ENCODE data around the gene GRK5. TPM values are rescaled to one million over a fixed set of nuclear protein-coding genes. Genes with fewer than 3 reads are reported as not detected.

The GRK5 gene
- total RNA-seq, 1 experiment from 2014 or later = 2.3 TPM

DNA sequence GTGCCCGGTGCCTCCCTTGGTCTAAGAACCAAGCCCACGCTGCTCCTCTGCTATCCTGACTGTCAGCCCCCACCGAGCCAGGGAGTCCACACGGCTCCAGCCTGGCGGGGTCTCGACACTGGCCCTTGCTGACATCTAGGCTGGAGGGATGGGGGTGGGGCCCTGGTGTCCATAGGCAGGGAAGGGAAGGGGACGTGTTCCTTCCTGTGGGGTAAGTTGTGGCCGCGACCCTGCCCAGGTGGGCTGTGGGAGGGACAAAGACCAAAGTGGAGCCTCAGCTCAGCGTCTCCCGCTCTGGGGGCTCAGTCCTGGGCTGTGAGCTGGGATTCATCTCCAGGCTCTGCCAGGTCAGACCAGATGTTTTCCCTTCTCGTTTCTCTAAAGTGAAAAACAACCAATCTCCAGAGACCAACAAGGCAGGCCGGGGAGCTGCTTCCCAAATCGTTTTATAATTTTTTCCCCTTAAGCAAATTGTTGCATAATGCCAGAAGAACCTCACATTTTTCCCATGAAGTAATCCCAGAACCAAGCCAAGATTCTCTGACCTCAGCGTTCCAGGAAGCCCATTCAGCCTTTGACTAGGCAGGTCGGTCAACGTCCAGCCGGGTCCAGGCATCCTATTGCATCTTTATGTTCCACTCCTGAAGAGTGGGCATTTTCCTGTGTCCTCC is 233.9 kb downstream of the GRK5 start:
- Mint-ChIP-seq H3K4me3 (no peak overlapping the region), H3K27me3 (ENCODE audit: low read depth) (no peaks in the 10 kb centered on the region; the same call in 1 of the 2 replicates), H3K27ac (no peak overlapping the region), H3K36me3 (no peaks in the 10 kb centered on the region), H3K9me3 (peaks cover 4% of the 10 kb centered on the region), H3K4me1 (no peaks in the 10 kb centered on the region)
- ATAC-seq = no peak
- ChIA-PET POLR2A (no interaction called here), CTCF (interaction anchor here (1.6 to 6.5 kb wide), 3 partner anchors 232 to 242 kb away, joined by 4 to 95 read pairs (median 13); partner anchors contain the start of gene GRK5)
- no peak for TF ChIP-seq NR2C2 (CRISPR knock-in tag; IDR thresholded peaks at IDR 0.05)
- no peak for TF ChIP-seq TP53 (CRISPR knock-in tag; IDR thresholded peaks at IDR 0.05)
- TF ChIP-seq, protein P1, sequence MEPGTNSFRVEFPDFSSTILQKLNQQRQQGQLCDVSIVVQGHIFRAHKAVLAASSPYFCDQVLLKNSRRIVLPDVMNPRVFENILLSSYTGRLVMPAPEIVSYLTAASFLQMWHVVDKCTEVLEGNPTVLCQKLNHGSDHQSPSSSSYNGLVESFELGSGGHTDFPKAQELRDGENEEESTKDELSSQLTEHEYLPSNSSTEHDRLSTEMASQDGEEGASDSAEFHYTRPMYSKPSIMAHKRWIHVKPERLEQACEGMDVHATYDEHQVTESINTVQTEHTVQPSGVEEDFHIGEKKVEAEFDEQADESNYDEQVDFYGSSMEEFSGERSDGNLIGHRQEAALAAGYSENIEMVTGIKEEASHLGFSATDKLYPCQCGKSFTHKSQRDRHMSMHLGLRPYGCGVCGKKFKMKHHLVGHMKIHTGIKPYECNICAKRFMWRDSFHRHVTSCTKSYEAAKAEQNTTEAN (CRISPR knock-in tag; IDR thresholded peaks at IDR 0.05) = no peak
- TF ChIP-seq, protein P2, sequence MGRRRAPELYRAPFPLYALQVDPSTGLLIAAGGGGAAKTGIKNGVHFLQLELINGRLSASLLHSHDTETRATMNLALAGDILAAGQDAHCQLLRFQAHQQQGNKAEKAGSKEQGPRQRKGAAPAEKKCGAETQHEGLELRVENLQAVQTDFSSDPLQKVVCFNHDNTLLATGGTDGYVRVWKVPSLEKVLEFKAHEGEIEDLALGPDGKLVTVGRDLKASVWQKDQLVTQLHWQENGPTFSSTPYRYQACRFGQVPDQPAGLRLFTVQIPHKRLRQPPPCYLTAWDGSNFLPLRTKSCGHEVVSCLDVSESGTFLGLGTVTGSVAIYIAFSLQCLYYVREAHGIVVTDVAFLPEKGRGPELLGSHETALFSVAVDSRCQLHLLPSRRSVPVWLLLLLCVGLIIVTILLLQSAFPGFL (CRISPR knock-in tag; IDR thresholded peaks at IDR 0.05; ENCODE audit: borderline replicate concordance) = no peak
- no peak for TF ChIP-seq CBFB (CRISPR knock-in tag; IDR thresholded peaks at IDR 0.05; ENCODE audit: low read depth)
- TF ChIP-seq EMX1 (CRISPR knock-in tag; IDR thresholded peaks at IDR 0.05) = no peak
- no peak for DNase-seq (ENCODE audit: low spot score)

DNA sequence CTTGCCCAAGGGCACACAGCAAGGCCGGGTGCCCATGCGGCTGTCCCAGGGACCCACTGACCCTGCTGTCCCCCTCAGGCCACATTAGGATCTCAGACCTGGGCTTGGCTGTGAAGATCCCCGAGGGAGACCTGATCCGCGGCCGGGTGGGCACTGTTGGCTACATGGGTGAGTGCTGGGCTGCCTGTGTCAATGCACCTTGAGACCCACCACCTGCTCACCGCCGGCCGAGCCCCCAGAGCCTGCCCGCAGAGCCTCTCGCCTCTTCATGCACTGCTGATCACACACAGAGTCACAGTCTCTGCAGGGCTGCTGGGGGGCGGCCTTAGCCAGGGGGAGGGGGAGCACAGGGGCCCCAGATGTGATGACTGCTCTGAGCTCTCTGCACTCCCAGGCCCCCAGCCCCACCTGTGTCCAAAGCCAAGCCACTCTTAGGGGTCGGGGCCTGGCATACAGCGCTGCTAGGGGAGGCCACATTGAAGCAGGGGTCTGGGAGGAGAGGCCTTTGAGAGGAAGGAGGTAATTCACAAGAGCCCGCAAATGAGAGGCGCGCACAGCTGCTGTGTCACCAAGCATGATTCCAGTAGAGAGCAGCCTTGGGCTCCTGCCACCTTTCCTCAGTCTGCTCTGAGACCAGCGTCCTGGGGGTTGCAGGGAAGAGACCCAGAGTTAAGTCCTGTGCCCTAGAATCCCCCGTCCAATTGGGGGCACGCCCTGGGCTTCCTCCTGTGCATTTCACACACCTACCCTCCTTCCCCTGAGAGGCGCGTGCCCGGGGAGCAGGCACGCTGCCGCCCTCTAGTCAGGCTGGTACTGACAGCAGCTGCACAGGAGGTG is 234.8 kb downstream of the GRK5 start:
- H3K27me3 Mint-ChIP-seq (ENCODE audit: low read depth) = no peaks in the 10 kb centered on the region; the same call in 1 of the 2 replicates
- ChIA-PET POLR2A (no interaction called here), CTCF (interaction anchor here (1.6 to 6.5 kb wide), 4 partner anchors 47 to 243 kb away, joined by 4 to 95 read pairs (median 10); partner anchors contain the start of gene GRK5)
- no peak overlapping the region for H3K4me3 Mint-ChIP-seq
- no peaks in the 10 kb centered on the region for H3K4me1 Mint-ChIP-seq
- H3K36me3 Mint-ChIP-seq = no peaks in the 10 kb centered on the region
- DNase-seq (ENCODE audit: low spot score) = no peak
- peaks cover 4% of the 10 kb centered on the region for H3K9me3 Mint-ChIP-seq
- TF ChIP-seq ZNF423 (CRISPR knock-in tag; IDR thresholded peaks at IDR 0.05) = no peak
- TF ChIP-seq, protein P3, sequence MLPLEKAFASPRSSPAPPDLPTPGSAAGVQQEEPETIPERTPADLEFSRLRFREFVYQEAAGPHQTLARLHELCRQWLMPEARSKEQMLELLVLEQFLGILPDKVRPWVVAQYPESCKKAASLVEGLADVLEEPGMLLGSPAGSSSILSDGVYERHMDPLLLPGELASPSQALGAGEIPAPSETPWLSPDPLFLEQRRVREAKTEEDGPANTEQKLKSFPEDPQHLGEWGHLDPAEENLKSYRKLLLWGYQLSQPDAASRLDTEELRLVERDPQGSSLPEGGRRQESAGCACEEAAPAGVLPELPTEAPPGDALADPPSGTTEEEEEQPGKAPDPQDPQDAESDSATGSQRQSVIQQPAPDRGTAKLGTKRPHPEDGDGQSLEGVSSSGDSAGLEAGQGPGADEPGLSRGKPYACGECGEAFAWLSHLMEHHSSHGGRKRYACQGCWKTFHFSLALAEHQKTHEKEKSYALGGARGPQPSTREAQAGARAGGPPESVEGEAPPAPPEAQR (CRISPR knock-in tag; IDR thresholded peaks at IDR 0.05) = no peak
- TF ChIP-seq RELA (CRISPR knock-in tag; IDR thresholded peaks at IDR 0.05; ENCODE audit: borderline replicate concordance) = no peak
- TF ChIP-seq SMAD4 (CRISPR knock-in tag; IDR thresholded peaks at IDR 0.05) = no peak
- TF ChIP-seq EMX1 (CRISPR knock-in tag; IDR thresholded peaks at IDR 0.05) = no peak
- no peak for ATAC-seq
- no peak overlapping the region for H3K27ac Mint-ChIP-seq

DNA sequence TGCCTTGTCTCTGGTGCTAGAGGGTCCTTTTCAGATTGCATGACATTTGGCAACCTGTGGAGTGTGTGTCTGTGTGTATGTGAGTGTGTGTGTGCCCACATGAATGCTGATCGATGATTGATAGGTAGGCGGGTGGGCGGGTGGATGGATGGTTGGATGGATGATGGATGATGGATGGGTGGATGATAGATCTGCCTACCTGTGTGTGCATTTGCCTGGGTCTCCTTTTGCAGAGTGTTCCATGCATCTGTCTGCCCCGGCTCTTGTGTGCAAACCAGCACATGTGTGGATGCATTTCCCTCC is 235.3 kb downstream of the GRK5 start:
- H3K4me1 Mint-ChIP-seq = peaks cover 3% of the 10 kb centered on the region; the same call in 1 of the 2 replicates
- ChIA-PET POLR2A (no interaction called here), CTCF (interaction anchor here (1.6 to 6.5 kb wide), 4 partner anchors 47 to 244 kb away, joined by 4 to 95 read pairs (median 10); partner anchors contain the start of gene GRK5)
- H3K27ac Mint-ChIP-seq = no peak overlapping the region
- H3K4me3 Mint-ChIP-seq = no peak overlapping the region
- no peak for DNase-seq (ENCODE audit: low spot score)
- H3K9me3 Mint-ChIP-seq = peaks cover 4% of the 10 kb centered on the region
- no peaks in the 10 kb centered on the region; the same call in 1 of the 2 replicates for H3K27me3 Mint-ChIP-seq (ENCODE audit: low read depth)
- no peak for ATAC-seq
- H3K36me3 Mint-ChIP-seq = no peaks in the 10 kb centered on the region
- TF ChIP-seq ETV6 (CRISPR knock-in tag; IDR thresholded peaks at IDR 0.05) (no peak), ZBTB21 (CRISPR knock-in tag; IDR thresholded peaks at IDR 0.05; ENCODE audit: borderline replicate concordance) (no peak), SP1 (CRISPR knock-in tag; conservative IDR thresholded peaks at IDR 0.05) (no peak), ZNF416 (CRISPR knock-in tag; IDR thresholded peaks at IDR 0.05) (no peak), NFATC4 (CRISPR knock-in tag; IDR thresholded peaks at IDR 0.05) (no peak), TP53 (CRISPR knock-in tag; IDR thresholded peaks at IDR 0.05) (no peak), EMX1 (CRISPR knock-in tag; IDR thresholded peaks at IDR 0.05) (no peak), CBFB (CRISPR knock-in tag; IDR thresholded peaks at IDR 0.05; ENCODE audit: low read depth) (no peak)
- TF ChIP-seq, protein P4, sequence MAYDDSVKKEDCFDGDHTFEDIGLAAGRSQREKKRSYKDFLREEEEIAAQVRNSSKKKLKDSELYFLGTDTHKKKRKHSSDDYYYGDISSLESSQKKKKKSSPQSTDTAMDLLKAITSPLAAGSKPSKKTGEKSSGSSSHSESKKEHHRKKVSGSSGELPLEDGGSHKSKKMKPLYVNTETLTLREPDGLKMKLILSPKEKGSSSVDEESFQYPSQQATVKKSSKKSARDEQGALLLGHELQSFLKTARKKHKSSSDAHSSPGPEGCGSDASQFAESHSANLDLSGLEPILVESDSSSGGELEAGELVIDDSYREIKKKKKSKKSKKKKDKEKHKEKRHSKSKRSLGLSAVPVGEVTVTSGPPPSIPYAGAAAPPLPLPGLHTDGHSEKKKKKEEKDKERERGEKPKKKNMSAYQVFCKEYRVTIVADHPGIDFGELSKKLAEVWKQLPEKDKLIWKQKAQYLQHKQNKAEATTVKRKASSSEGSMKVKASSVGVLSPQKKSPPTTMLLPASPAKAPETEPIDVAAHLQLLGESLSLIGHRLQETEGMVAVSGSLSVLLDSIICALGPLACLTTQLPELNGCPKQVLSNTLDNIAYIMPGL (CRISPR knock-in tag; IDR thresholded peaks at IDR 0.05) = no peak
- TF ChIP-seq, protein P5, sequence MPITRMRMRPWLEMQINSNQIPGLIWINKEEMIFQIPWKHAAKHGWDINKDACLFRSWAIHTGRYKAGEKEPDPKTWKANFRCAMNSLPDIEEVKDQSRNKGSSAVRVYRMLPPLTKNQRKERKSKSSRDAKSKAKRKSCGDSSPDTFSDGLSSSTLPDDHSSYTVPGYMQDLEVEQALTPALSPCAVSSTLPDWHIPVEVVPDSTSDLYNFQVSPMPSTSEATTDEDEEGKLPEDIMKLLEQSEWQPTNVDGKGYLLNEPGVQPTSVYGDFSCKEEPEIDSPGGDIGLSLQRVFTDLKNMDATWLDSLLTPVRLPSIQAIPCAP (CRISPR knock-in tag; IDR thresholded peaks at IDR 0.05) = no peak
- TF ChIP-seq, protein P6, sequence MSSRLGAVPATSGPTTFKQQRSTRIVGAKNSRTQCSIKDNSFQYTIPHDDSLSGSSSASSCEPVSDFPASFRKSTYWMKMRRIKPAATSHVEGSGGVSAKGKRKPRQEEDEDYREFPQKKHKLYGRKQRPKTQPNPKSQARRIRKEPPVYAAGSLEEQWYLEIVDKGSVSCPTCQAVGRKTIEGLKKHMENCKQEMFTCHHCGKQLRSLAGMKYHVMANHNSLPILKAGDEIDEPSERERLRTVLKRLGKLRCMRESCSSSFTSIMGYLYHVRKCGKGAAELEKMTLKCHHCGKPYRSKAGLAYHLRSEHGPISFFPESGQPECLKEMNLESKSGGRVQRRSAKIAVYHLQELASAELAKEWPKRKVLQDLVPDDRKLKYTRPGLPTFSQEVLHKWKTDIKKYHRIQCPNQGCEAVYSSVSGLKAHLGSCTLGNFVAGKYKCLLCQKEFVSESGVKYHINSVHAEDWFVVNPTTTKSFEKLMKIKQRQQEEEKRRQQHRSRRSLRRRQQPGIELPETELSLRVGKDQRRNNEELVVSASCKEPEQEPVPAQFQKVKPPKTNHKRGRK (CRISPR knock-in tag; IDR thresholded peaks at IDR 0.05; ENCODE audit: borderline replicate concordance) = no peak
- TF ChIP-seq, protein P7, sequence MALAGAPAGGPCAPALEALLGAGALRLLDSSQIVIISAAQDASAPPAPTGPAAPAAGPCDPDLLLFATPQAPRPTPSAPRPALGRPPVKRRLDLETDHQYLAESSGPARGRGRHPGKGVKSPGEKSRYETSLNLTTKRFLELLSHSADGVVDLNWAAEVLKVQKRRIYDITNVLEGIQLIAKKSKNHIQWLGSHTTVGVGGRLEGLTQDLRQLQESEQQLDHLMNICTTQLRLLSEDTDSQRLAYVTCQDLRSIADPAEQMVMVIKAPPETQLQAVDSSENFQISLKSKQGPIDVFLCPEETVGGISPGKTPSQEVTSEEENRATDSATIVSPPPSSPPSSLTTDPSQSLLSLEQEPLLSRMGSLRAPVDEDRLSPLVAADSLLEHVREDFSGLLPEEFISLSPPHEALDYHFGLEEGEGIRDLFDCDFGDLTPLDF (CRISPR knock-in tag; IDR thresholded peaks at IDR 0.05) = no peak
